HCT116 (cell line): ENCODE results near the gene TCEA3. TPM values are rescaled to one million over a fixed set of nuclear protein-coding genes. Genes with fewer than 3 reads are reported as not detected.

Source experiments
- ATAC-seq: fragments of 200-7000 bp; cut with Tn5 transposase; 2 replicates; pipeline ENCODE4 v1.9.1; 2020; ENCODE audit warnings: mild to moderate bottlenecking, moderate library complexity
- BruUV-seq: library from RNA; stranded (reverse); fragments of 400-500 nt; replicated peaks from 2 replicates; lab custom pipeline; 2021; lab: Mats Ljungman, UMichigan
- CTCF ChIA-PET: fragments of 300-600 bp; sonication (Branson Sonifier 250); formaldehyde crosslinking; loops from one replicate; lab custom pipeline; 2021; ENCODE audit warnings: antibody characterized with exemption; lab: Charles Lee
- POLR2A ChIA-PET: fragments of 300-600, 350-600 bp; sonication (Branson Sonifier 250); formaldehyde crosslinking; loops from one replicate; lab custom pipeline; 2021; ENCODE audit warnings: antibody characterized with exemption; lab: Charles Lee
- RAD21 ChIA-PET, 2 experiments: fragments of 300-600 bp; sonication (Branson Sonifier 250); formaldehyde crosslinking; loops; one replicate each; lab custom pipeline; 2023; ENCODE audit warnings: low total read pairs in 2 of 2; ENCODE audit not compliant: uncharacterized antibody in 2 of 2, unreplicated experiment in 2 of 2, low non-redundant PET in 1 of 2; lab: Charles Lee
- DNase-seq: peaks from one replicate; pipeline ENCODE4 v3.0.0-alpha.2; 2010; ENCODE audit warnings: low read depth, low spot score
- H2AFZ ChIP-seq: fragments of 200-600 bp; shearing (Covaris generic), sonication (generic); 2 replicates; pipeline ENCODE4 v1.6.1; 2017; ENCODE audit warnings: low read depth, mixed run types, mixed read lengths, antibody characterized with exemption, low read length; ENCODE audit not compliant: poor library complexity, severe bottlenecking
- H3K27ac ChIP-seq: 2 replicates; pipeline ENCODE4 v1.5.1; 2012; ENCODE audit warnings: low read depth, low read length
- H3K27me3 ChIP-seq: fragments of 200-600 bp; sonication (generic); 2 replicates; pipeline ENCODE4 v1.6.1; 2016; ENCODE audit warnings: mixed run types, low read length, mixed read lengths; ENCODE audit not compliant: insufficient read depth
- H3K36me3 ChIP-seq, 2 experiments: fragments of 200-500 bp in 1 of 2; fragments of 200-600 bp in 1 of 2; sonication (Bioruptor generic) in 1 of 2; sonication (generic) in 1 of 2; 2 replicates each; pipeline versions ENCODE4 v1.5.1 to v1.6.1; 2014 to 2016; ENCODE audit warnings: low read length in 2 of 2, inconsistent platforms in 1 of 2, mixed read lengths in 1 of 2, mixed run types in 1 of 2; ENCODE audit not compliant: insufficient read depth in 2 of 2, control insufficient read depth in 1 of 2
- H3K4me1 ChIP-seq, 2 experiments: fragments of 200-600 bp in 1 of 2; sonication (generic) in 1 of 2; 2 replicates each; pipeline versions ENCODE4 v1.5.1 to v1.6.1; 2012 to 2017; ENCODE audit warnings: low read length in 2 of 2, inconsistent platforms in 1 of 2, mild to moderate bottlenecking in 1 of 2, mixed read lengths in 1 of 2, mixed run types in 1 of 2, moderate library complexity in 1 of 2; ENCODE audit not compliant: insufficient read depth in 2 of 2, control insufficient read depth in 1 of 2
- H3K4me2 ChIP-seq: fragments of 200-600 bp; sonication (generic); 2 replicates; pipeline ENCODE4 v1.6.1; 2017; ENCODE audit warnings: mixed run types, low read length, mixed read lengths
- H3K4me3 ChIP-seq, 2 experiments: fragments of 200-600 bp in 1 of 2; sonication (generic) in 1 of 2; replicated peaks in 1 of 2; 2 replicates each; pipeline ENCODE4 v1.5.1; 2011 to 2016; ENCODE audit warnings: low read length in 2 of 2, control low read depth in 1 of 2, low read depth in 1 of 2, mild to moderate bottlenecking in 1 of 2, mixed read lengths in 1 of 2, mixed run types in 1 of 2
- H3K79me2 ChIP-seq: fragments of 200-600 bp; sonication (generic); 2 replicates; pipeline ENCODE4 v1.6.1; 2017; ENCODE audit warnings: mild to moderate bottlenecking, mixed run types, low read length, moderate library complexity, mixed read lengths; ENCODE audit not compliant: insufficient read depth
- H3K9ac ChIP-seq: fragments of 200-600 bp; sonication (generic); 2 replicates; pipeline ENCODE4 v1.6.1; 2016; ENCODE audit warnings: low read length, mixed read lengths
- H3K9me2 ChIP-seq: fragments of 200-600 bp; sonication (generic), shearing (Covaris generic); 2 replicates; pipeline ENCODE4 v1.6.1; 2017; ENCODE audit warnings: mixed run types, mild to moderate bottlenecking, moderate library complexity; ENCODE audit not compliant: insufficient read depth
- H3K9me3 ChIP-seq, 2 experiments: fragments of 200-500 bp in 1 of 2; fragments of 200-600 bp in 1 of 2; sonication (Bioruptor generic) in 1 of 2; sonication (generic) in 1 of 2; 2 replicates each; pipeline ENCODE4 v1.6.1; 2014 to 2017; ENCODE audit warnings: low read length in 2 of 2, mixed read lengths in 2 of 2, inconsistent platforms in 1 of 2, low read depth in 1 of 2, mild to moderate bottlenecking in 1 of 2, mixed run types in 1 of 2, moderate library complexity in 1 of 2; ENCODE audit not compliant: control insufficient read depth in 1 of 2, insufficient read depth in 1 of 2
- H4K20me1 ChIP-seq: fragments of 200-600 bp; sonication (generic), shearing (Covaris generic); 2 replicates; pipeline ENCODE4 v1.6.1; 2017; ENCODE audit warnings: mixed run types, mild to moderate bottlenecking, moderate library complexity; ENCODE audit not compliant: insufficient read depth
- ATF3 ChIP-seq: IDR thresholded peaks from 2 replicates; pipeline ENCODE4 v1.6.1; 2012
- CBX3 ChIP-seq: IDR thresholded peaks from 2 replicates; pipeline ENCODE4 v1.6.1; 2012; ENCODE audit warnings: low read depth
- EGR1 ChIP-seq: IDR thresholded peaks from 2 replicates; pipeline ENCODE4 v1.6.1; 2012; ENCODE audit warnings: low read depth
- ELF1 ChIP-seq: IDR thresholded peaks from 2 replicates; pipeline ENCODE4 v1.6.1; 2012; ENCODE audit warnings: low read depth, borderline replicate concordance
- EZH2 ChIP-seq: fragments of 200-600 bp; sonication (generic); IDR thresholded peaks from 2 replicates; pipeline ENCODE4 v1.6.1; 2017; ENCODE audit warnings: antibody characterized with exemption, mixed run types
- FOSL1 ChIP-seq: IDR thresholded peaks from 2 replicates; pipeline ENCODE4 v1.6.1; 2012; ENCODE audit warnings: low read depth
- MAX ChIP-seq: IDR thresholded peaks from 2 replicates; pipeline ENCODE4 v1.6.1; 2012
- POLR2A ChIP-seq: IDR thresholded peaks from 2 replicates; pipeline ENCODE4 v1.7.0; 2011; ENCODE audit warnings: borderline replicate concordance; ENCODE audit not compliant: insufficient read depth, insufficient read length; ENCODE audit errors: extremely low read depth
- POLR2AphosphoS5 ChIP-seq: IDR thresholded peaks from 2 replicates; pipeline ENCODE4 v1.6.1; 2011; ENCODE audit warnings: mild to moderate bottlenecking, low read depth, low read length, moderate library complexity
- REST ChIP-seq: IDR thresholded peaks from 2 replicates; pipeline ENCODE4 v1.6.1; 2012; ENCODE audit warnings: low read depth
- SIN3A ChIP-seq: IDR thresholded peaks from 2 replicates; pipeline ENCODE4 v1.6.1; 2012; ENCODE audit warnings: low read depth
- SP1 ChIP-seq: IDR thresholded peaks from 2 replicates; pipeline ENCODE4 v1.6.1; 2012; ENCODE audit warnings: low read depth
- TCF7L2 ChIP-seq: IDR thresholded peaks from 2 replicates; pipeline ENCODE4 v1.7.0; 2011; ENCODE audit warnings: borderline replicate concordance, inconsistent platforms; ENCODE audit not compliant: insufficient read depth, insufficient read length; ENCODE audit errors: extremely low read depth
- YY1 ChIP-seq: IDR thresholded peaks from 2 replicates; pipeline ENCODE4 v1.6.1; 2011; ENCODE audit warnings: low read length, low read depth, moderate library complexity, mild to moderate bottlenecking; ENCODE audit not compliant: insufficient replicate concordance; ENCODE audit errors: extremely low read depth
- ZNF274 ChIP-seq: fragments of 200-500 bp; sonication (Bioruptor generic); IDR thresholded peaks from 2 replicates; pipeline ENCODE4 v1.6.1; 2014; ENCODE audit warnings: mild to moderate bottlenecking, low read depth, low read length, inconsistent platforms
- intact Hi-C: fragments of 100-400 bp; cut with micrococcal nuclease; formaldehyde crosslinking; loops from 2 replicates; pipeline ENCODE4 v1.10.0; 2022
- total RNA-seq: library from RNA; stranded (reverse); gene quantifications from one replicate; pipeline ENCODE4 v1.2.1, GENCODE V29; 2021; ENCODE audit not compliant: unreplicated experiment
- TF ChIP-seq, protein P1 (sequence below), 3 experiments: fragments of 200-600 bp in 1 of 3; sonication (generic) in 1 of 3; IDR thresholded peaks in 2 of 3; conservative IDR thresholded peaks in 1 of 3; 2 replicates each; pipeline ENCODE4 v1.5.1; 2012 to 2017; ENCODE audit warnings: low read depth in 2 of 3, low read length in 2 of 3, antibody characterized with exemption in 1 of 3, borderline replicate concordance in 1 of 3, control low read depth in 1 of 3, mild to moderate bottlenecking in 1 of 3, mixed read lengths in 1 of 3, mixed run types in 1 of 3, moderate library complexity in 1 of 3; ENCODE audit not compliant: insufficient read depth in 1 of 3

TCEA3 gene
- total RNA-seq, 1 experiment from 2014 or later: 3.7 TPM

GRCh38 chr1:23446661-23447310 lies 22.2 kb upstream of the TCEA3 start:
- ChIA-PET RAD21 (no interaction called here), CTCF (no interaction called here), POLR2A (no interaction called here)
- no peak overlapping the region for H3K4me2 ChIP-seq
- H3K9me2 ChIP-seq: no peaks in the 10 kb centered on the region
- no peak overlapping the region for H3K27ac ChIP-seq
- DNase-seq (no peak), ATAC-seq (no peak)
- no peaks in the 10 kb centered on the region for H4K20me1 ChIP-seq
- no peaks in the 10 kb centered on the region for H3K9me3 ChIP-seq
- H3K79me2 ChIP-seq: no peaks in the 10 kb centered on the region
- H3K36me3 ChIP-seq: no peaks in the 10 kb centered on the region
- peaks cover 6 to 11% of the 10 kb centered on the region in 2 experiments for H3K4me1 ChIP-seq
- no peak overlapping the region for H2AFZ ChIP-seq
- no TSS peak for BruUV-seq
- H3K27me3 ChIP-seq: no peaks in the 10 kb centered on the region
- H3K4me3 ChIP-seq: no peak overlapping the region
- TF ChIP-seq, protein P1, sequence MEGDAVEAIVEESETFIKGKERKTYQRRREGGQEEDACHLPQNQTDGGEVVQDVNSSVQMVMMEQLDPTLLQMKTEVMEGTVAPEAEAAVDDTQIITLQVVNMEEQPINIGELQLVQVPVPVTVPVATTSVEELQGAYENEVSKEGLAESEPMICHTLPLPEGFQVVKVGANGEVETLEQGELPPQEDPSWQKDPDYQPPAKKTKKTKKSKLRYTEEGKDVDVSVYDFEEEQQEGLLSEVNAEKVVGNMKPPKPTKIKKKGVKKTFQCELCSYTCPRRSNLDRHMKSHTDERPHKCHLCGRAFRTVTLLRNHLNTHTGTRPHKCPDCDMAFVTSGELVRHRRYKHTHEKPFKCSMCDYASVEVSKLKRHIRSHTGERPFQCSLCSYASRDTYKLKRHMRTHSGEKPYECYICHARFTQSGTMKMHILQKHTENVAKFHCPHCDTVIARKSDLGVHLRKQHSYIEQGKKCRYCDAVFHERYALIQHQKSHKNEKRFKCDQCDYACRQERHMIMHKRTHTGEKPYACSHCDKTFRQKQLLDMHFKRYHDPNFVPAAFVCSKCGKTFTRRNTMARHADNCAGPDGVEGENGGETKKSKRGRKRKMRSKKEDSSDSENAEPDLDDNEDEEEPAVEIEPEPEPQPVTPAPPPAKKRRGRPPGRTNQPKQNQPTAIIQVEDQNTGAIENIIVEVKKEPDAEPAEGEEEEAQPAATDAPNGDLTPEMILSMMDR (IDR thresholded peaks at IDR 0.05 in 2 of 3, conservative IDR thresholded peaks at IDR 0.05 in 1 of 3; ENCODE audit: borderline replicate concordance in 1 of 3, insufficient read depth in 1 of 3, low read depth in 2 of 3, low read length in 2 of 3): no peak
- TF ChIP-seq EGR1 (no peak), ZNF274 (no peak), TCF7L2 (no peak), ELF1 (no peak), POLR2AphosphoS5 (no peak), YY1 (no peak), MAX (no peak), SIN3A (no peak), SP1 (no peak), POLR2A (no peak), EZH2 (no peak), REST (no peak), CBX3 (no peak), FOSL1 (no peak), ATF3 (no peak)
- intact Hi-C loops: no loop called here
- no peak overlapping the region for H3K9ac ChIP-seq
